ENCODE data around the gene VTI1B. TPM values are rescaled to one million over a fixed set of nuclear protein-coding genes. Genes with fewer than 3 reads are reported as not detected.

Gene VTI1B
- total and polyA plus RNA-seq, 2 donors (not counting 1 experiment from before 2014, with no cell fraction given) = 19.5 to 58.8 TPM

GRCh38 chr14:67653651-67654280 is 20.7 kb downstream of the VTI1B start:
- Histone ChIP-seq H3K79me2 (ENCODE audit: control insufficient read depth, insufficient read depth, low read length) (peaks cover 1% of the 10 kb centered on the region), H3K9me3 (ENCODE audit: control extremely low read depth in 1 of 3, control insufficient read depth in 2 of 3, insufficient read depth in 1 of 3, low read length in 2 of 3) (no peaks in the 10 kb centered on the region), H2AFZ (ENCODE audit: insufficient read depth, low read depth, low read length, poor library complexity, severe bottlenecking) (no peak overlapping the region), H4K20me1 (ENCODE audit: control insufficient read depth, insufficient read depth, low read length, poor library complexity, severe bottlenecking) (no peaks in the 10 kb centered on the region), H3K27ac (ENCODE audit: low read length in 2 of 2) (no peak overlapping the region), H3K9ac (ENCODE audit: low read length) (no peak overlapping the region), H3K27me3 (replicated peaks in 1 of 4; ENCODE audit: control extremely low read depth in 1 of 4, control insufficient read depth in 3 of 4, insufficient read depth in 4 of 4, low read length in 3 of 4) (no peaks in the 10 kb centered on the region), H3K4me3 (ENCODE audit: control extremely low read depth in 1 of 5, extremely low read depth in 1 of 5, insufficient read depth in 1 of 5, low read depth in 2 of 5, low read length in 4 of 5) (no peak overlapping the region), H3K36me3 (replicated peaks in 1 of 2; ENCODE audit: control extremely low read depth in 1 of 2, control insufficient read depth in 1 of 2, extremely low read depth in 1 of 2, insufficient read depth in 2 of 2, low read length in 1 of 2) (peaks cover 22 to 88% of the 10 kb centered on the region in 2 experiments), H3K4me1 (ENCODE audit: control insufficient read depth in 2 of 2, insufficient read depth in 2 of 2, low read length in 2 of 2) (no peaks in the 10 kb centered on the region), H3K4me2 (replicated peaks; ENCODE audit: low read depth, low read length, poor library complexity, severe bottlenecking) (no peak overlapping the region)
- POLR2A ChIA-PET = interaction anchor here (0.6 kb wide), 1 partner anchor 15 kb away, joined by 5 read pairs; no protein-coding TSS in a partner anchor
- Mint-ChIP-seq H3K9me3 (ENCODE audit: insufficient read depth) (no peaks in the 10 kb centered on the region), H3K4me1 (no peaks in the 10 kb centered on the region), H3K27me3 (no peaks in the 10 kb centered on the region), H3K27ac (no peak overlapping the region), H3K4me3 (no peak overlapping the region)
- intact Hi-C loops (cut with micrococcal nuclease) = no loop called here
- CTCF ChIA-PET = interaction anchor here (0.8 to 2.6 kb wide), 4 partner anchors 10 to 226 kb away, joined by 3 to 6 read pairs (median 4); no protein-coding TSS in a partner anchor
- DNase-seq (no peak), ATAC-seq (ENCODE audit: low read depth) (no peak)
- 100% methylated on average over 3 of the region's 6 CpGs for WGBS (ENCODE audit: insufficient coverage)
- TF ChIP-seq CTCF (IDR thresholded peaks at IDR 0.05) = no peak
- no peak for TF ChIP-seq EZH2 (IDR thresholded peaks at IDR 0.05; ENCODE audit: borderline replicate concordance, insufficient read depth, low read depth, low read length, poor library complexity, severe bottlenecking)

GRCh38 chr14:67652189-67652588 is 22.2 kb downstream of the VTI1B start:
- H3K27me3 Mint-ChIP-seq = no peaks in the 10 kb centered on the region
- ChIA-PET CTCF (interaction anchor here (2.6 kb wide), 1 partner anchor 12 kb away, joined by 6 read pairs; no protein-coding TSS in a partner anchor), POLR2A (no interaction called here)
- ATAC-seq (ENCODE audit: low read depth) (no peak), DNase-seq (no peak)
- Histone ChIP-seq H3K79me2 (ENCODE audit: control insufficient read depth, insufficient read depth, low read length) (no peaks in the 10 kb centered on the region), H3K9me3 (ENCODE audit: control extremely low read depth in 1 of 3, control insufficient read depth in 2 of 3, insufficient read depth in 1 of 3, low read length in 2 of 3) (no peaks in the 10 kb centered on the region), H3K4me2 (replicated peaks; ENCODE audit: low read depth, low read length, poor library complexity, severe bottlenecking) (no peak overlapping the region), H3K4me1 (ENCODE audit: control insufficient read depth in 2 of 2, insufficient read depth in 2 of 2, low read length in 2 of 2) (no peaks in the 10 kb centered on the region), H4K20me1 (ENCODE audit: control insufficient read depth, insufficient read depth, low read length, poor library complexity, severe bottlenecking) (no peaks in the 10 kb centered on the region), H3K4me3 (ENCODE audit: control extremely low read depth in 1 of 5, extremely low read depth in 1 of 5, insufficient read depth in 1 of 5, low read depth in 2 of 5, low read length in 4 of 5) (no peak overlapping the region), H3K9ac (ENCODE audit: low read length) (no peak overlapping the region), H2AFZ (ENCODE audit: insufficient read depth, low read depth, low read length, poor library complexity, severe bottlenecking) (no peak overlapping the region), H3K27me3 (replicated peaks in 1 of 4; ENCODE audit: control extremely low read depth in 1 of 4, control insufficient read depth in 3 of 4, insufficient read depth in 4 of 4, low read length in 3 of 4) (no peaks in the 10 kb centered on the region), H3K36me3 (replicated peaks in 1 of 2; ENCODE audit: control extremely low read depth in 1 of 2, control insufficient read depth in 1 of 2, extremely low read depth in 1 of 2, insufficient read depth in 2 of 2, low read length in 1 of 2) (peaks cover 21 to 81% of the 10 kb centered on the region in 2 experiments), H3K27ac (ENCODE audit: low read length in 2 of 2) (no peak overlapping the region)
- intact Hi-C loops (cut with micrococcal nuclease) = no loop called here
- no peak overlapping the region for H3K4me3 Mint-ChIP-seq
- TF ChIP-seq CTCF (IDR thresholded peaks at IDR 0.05) = no peak
- no CpG with 5 or more reads among the region's 1 CpG for WGBS (ENCODE audit: insufficient coverage)
- no peaks in the 10 kb centered on the region for H3K9me3 Mint-ChIP-seq (ENCODE audit: insufficient read depth)
- H3K27ac Mint-ChIP-seq = no peak overlapping the region
- H3K4me1 Mint-ChIP-seq = no peaks in the 10 kb centered on the region

Data from B cell (primary cell).